HEK293 (cell line): ENCODE data around the gene VDAC1.

ENCODE experiments used
- SALL2 ChIP-seq: fragments of 450-650 bp; formaldehyde crosslinking; IDR thresholded peaks from 2 replicates; pipeline ENCODE4 v1.5.0; 2017; ENCODE audit warnings: missing biosample characterization, mild to moderate bottlenecking, missing genetic modification characterization, borderline replicate concordance
- ZNF274 ChIP-seq, 2 experiments: fragments of 200-500 bp in 1 of 2; fragments of 450-650 bp in 1 of 2; sonication (Bioruptor generic) in 1 of 2; formaldehyde crosslinking in 1 of 2; IDR thresholded peaks; 2 replicates each; pipeline versions ENCODE4 v1.5.1 to v1.6.1; 2014 to 2016; ENCODE audit warnings: borderline replicate concordance in 1 of 2, inconsistent platforms in 1 of 2, low read length in 1 of 2, missing biosample characterization in 1 of 2, missing genetic modification characterization in 1 of 2
- ZNF416 ChIP-seq: fragments of 450-650 bp; formaldehyde crosslinking; IDR thresholded peaks from 2 replicates; pipeline ENCODE4 v1.5.1; 2016; ENCODE audit warnings: missing biosample characterization, missing genetic modification characterization
- ZNF510 ChIP-seq: fragments of 450-650 bp; formaldehyde crosslinking; IDR thresholded peaks from 2 replicates; pipeline ENCODE4 v1.5.1; 2018; ENCODE audit warnings: mild to moderate bottlenecking, missing genetic modification characterization, missing biosample characterization; ENCODE audit not compliant: insufficient replicate concordance
- ZNF518A ChIP-seq: fragments of 450-650 bp; formaldehyde crosslinking; conservative IDR thresholded peaks from 2 replicates; pipeline ENCODE4 v1.5.1; 2016; ENCODE audit warnings: low read depth, missing biosample characterization, missing genetic modification characterization
- ZNF707 ChIP-seq: fragments of 450-650 bp; formaldehyde crosslinking; IDR thresholded peaks from 2 replicates; pipeline ENCODE4 v1.5.1; 2016; ENCODE audit warnings: missing biosample characterization, missing genetic modification characterization
- ZNF776 ChIP-seq: fragments of 450-650 bp; formaldehyde crosslinking; IDR thresholded peaks from 2 replicates; pipeline ENCODE4 v1.5.0; 2017; ENCODE audit warnings: missing biosample characterization, missing genetic modification characterization, borderline replicate concordance
- TF ChIP-seq, protein P1 (sequence below): fragments of 450-650 bp; formaldehyde crosslinking; IDR thresholded peaks from 2 replicates; pipeline ENCODE4 v1.5.1; 2016; ENCODE audit warnings: missing biosample characterization, missing genetic modification characterization
- TF ChIP-seq, protein P2 (sequence below): fragments of 450-650 bp; IDR thresholded peaks from 2 replicates; pipeline ENCODE4 v1.5.1; 2018; ENCODE audit warnings: missing biosample characterization, missing genetic modification characterization
- TF ChIP-seq, protein P3 (sequence below): fragments of 450-650 bp; formaldehyde crosslinking; IDR thresholded peaks from 2 replicates; pipeline ENCODE4 v1.5.1; 2016; ENCODE audit warnings: missing biosample characterization, missing genetic modification characterization

DNA sequence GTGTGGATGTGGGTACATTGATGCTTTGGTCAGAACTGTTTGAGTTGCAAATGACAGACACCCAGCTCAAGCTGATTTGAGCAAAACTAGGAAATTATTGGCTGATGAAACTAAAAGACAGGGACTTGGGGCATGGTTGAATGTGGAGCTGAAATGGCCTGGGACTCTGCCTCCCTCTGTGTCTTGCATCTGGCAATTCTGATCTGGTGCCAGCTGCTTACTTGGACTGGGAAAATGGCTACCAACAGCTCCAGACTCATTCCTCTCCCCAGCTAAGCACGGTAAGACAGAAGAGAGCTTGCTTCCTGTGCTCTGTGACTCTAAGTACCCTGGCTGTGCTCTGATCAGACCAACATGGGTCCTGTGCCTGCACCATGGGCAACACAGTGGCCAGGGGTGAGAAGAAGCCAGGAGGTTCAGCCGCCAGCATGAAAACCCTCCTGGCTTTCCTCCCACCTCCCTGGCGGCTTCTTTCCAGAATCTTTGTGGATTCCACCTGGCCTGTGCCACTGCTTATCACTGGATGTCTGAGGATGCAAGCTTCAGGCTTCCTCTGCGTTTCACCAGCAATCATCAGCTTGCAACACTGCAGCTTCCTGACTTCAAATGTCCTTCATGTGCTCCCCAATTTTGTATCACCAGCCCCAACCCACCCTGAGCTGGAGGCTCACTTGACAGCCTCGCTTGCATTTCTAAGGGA, 80.4 kb downstream of the VDAC1 start:
- TF ChIP-seq ZNF274 (IDR thresholded peaks at IDR 0.05; ENCODE audit: low read length) (no peak), ZNF274 (tag by site-specific recombination; IDR thresholded peaks at IDR 0.05; ENCODE audit: borderline replicate concordance) (no peak), ZNF776 (tag by site-specific recombination) (no peak), ZNF510 (tag by site-specific recombination) (no peak), SALL2 (no peak), ZNF518A (tag by site-specific recombination) (no peak), ZNF416 (tag by site-specific recombination) (no peak), ZNF707 (tag by site-specific recombination) (no peak)
- TF ChIP-seq, protein P1, sequence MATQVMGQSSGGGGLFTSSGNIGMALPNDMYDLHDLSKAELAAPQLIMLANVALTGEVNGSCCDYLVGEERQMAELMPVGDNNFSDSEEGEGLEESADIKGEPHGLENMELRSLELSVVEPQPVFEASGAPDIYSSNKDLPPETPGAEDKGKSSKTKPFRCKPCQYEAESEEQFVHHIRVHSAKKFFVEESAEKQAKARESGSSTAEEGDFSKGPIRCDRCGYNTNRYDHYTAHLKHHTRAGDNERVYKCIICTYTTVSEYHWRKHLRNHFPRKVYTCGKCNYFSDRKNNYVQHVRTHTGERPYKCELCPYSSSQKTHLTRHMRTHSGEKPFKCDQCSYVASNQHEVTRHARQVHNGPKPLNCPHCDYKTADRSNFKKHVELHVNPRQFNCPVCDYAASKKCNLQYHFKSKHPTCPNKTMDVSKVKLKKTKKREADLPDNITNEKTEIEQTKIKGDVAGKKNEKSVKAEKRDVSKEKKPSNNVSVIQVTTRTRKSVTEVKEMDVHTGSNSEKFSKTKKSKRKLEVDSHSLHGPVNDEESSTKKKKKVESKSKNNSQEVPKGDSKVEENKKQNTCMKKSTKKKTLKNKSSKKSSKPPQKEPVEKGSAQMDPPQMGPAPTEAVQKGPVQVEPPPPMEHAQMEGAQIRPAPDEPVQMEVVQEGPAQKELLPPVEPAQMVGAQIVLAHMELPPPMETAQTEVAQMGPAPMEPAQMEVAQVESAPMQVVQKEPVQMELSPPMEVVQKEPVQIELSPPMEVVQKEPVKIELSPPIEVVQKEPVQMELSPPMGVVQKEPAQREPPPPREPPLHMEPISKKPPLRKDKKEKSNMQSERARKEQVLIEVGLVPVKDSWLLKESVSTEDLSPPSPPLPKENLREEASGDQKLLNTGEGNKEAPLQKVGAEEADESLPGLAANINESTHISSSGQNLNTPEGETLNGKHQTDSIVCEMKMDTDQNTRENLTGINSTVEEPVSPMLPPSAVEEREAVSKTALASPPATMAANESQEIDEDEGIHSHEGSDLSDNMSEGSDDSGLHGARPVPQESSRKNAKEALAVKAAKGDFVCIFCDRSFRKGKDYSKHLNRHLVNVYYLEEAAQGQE (tag by site-specific recombination), result no peak
- TF ChIP-seq, protein P2, sequence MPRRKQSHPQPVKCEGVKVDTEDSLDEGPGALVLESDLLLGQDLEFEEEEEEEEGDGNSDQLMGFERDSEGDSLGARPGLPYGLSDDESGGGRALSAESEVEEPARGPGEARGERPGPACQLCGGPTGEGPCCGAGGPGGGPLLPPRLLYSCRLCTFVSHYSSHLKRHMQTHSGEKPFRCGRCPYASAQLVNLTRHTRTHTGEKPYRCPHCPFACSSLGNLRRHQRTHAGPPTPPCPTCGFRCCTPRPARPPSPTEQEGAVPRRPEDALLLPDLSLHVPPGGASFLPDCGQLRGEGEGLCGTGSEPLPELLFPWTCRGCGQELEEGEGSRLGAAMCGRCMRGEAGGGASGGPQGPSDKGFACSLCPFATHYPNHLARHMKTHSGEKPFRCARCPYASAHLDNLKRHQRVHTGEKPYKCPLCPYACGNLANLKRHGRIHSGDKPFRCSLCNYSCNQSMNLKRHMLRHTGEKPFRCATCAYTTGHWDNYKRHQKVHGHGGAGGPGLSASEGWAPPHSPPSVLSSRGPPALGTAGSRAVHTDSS (tag by site-specific recombination), result no peak
- TF ChIP-seq, protein P3, sequence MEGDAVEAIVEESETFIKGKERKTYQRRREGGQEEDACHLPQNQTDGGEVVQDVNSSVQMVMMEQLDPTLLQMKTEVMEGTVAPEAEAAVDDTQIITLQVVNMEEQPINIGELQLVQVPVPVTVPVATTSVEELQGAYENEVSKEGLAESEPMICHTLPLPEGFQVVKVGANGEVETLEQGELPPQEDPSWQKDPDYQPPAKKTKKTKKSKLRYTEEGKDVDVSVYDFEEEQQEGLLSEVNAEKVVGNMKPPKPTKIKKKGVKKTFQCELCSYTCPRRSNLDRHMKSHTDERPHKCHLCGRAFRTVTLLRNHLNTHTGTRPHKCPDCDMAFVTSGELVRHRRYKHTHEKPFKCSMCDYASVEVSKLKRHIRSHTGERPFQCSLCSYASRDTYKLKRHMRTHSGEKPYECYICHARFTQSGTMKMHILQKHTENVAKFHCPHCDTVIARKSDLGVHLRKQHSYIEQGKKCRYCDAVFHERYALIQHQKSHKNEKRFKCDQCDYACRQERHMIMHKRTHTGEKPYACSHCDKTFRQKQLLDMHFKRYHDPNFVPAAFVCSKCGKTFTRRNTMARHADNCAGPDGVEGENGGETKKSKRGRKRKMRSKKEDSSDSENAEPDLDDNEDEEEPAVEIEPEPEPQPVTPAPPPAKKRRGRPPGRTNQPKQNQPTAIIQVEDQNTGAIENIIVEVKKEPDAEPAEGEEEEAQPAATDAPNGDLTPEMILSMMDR (tag by site-specific recombination), result no peak
